Nephron progenitor cell (in vitro differentiated cells): ENCODE measurements around the gene MYL6.
A peak's percentile ranks its signal among the peaks of the same experiment; 100 is the strongest.

Experiments
- DNase-seq: peaks from one replicate; pipeline ENCODE4 v3.0.0; 2021
- H3K27ac Mint-ChIP-seq: 2 replicates; pipeline ENCODE4 v1.8.0; 2021; ENCODE audit warnings: mild to moderate bottlenecking, moderate library complexity, mixed read lengths
- H3K27me3 Mint-ChIP-seq: 2 replicates; pipeline ENCODE4 v1.8.0; 2021; ENCODE audit warnings: mild to moderate bottlenecking, low read depth, mixed read lengths; ENCODE audit not compliant: poor library complexity
- H3K36me3 Mint-ChIP-seq: 2 replicates; pipeline ENCODE4 v1.8.0; 2021; ENCODE audit warnings: low read depth, mixed read lengths
- H3K4me1 Mint-ChIP-seq: 2 replicates; pipeline ENCODE4 v1.8.0; 2021; ENCODE audit warnings: mixed read lengths
- H3K4me3 Mint-ChIP-seq: 2 replicates; pipeline ENCODE4 v1.8.0; 2021; ENCODE audit warnings: mild to moderate bottlenecking, moderate library complexity, mixed read lengths
- H3K9me3 Mint-ChIP-seq: 2 replicates; pipeline ENCODE4 v1.8.0; 2021; ENCODE audit warnings: mild to moderate bottlenecking, moderate library complexity, mixed read lengths
- CTCF ChIP-seq: fragments of 200-600 bp; sonication (generic); IDR thresholded peaks from 2 replicates; pipeline ENCODE4 v1.5.0; 2021; ENCODE audit warnings: antibody characterized with exemption

MYL6 gene

GRCh38 chr12:56158926-56159461, 835 bp downstream of the MYL6 start:
- Mint-ChIP-seq H3K9me3 (no peaks in the 10 kb centered on the region), H3K36me3 (peaks cover 58% of the 10 kb centered on the region), H3K27ac (peak overlapping the region; percentile 98), H3K27me3 (peaks cover 3% of the 10 kb centered on the region), H3K4me1 (peaks cover 72% of the 10 kb centered on the region), H3K4me3 (peak overlapping the region; percentile 92)
- TF ChIP-seq CTCF = no peak
- DNase-seq = peak; percentile 50

GRCh38 chr12:56159482-56160192, 1.5 kb downstream of the MYL6 start:
- Mint-ChIP-seq H3K36me3 (peaks cover 63% of the 10 kb centered on the region), H3K4me3 (peak overlapping the region; percentile 92), H3K27ac (peak overlapping the region; percentile 98), H3K9me3 (no peaks in the 10 kb centered on the region), H3K27me3 (peaks cover 3% of the 10 kb centered on the region), H3K4me1 (peaks cover 67% of the 10 kb centered on the region)
- no peak for DNase-seq
- TF ChIP-seq CTCF = no peak

- Mint-ChIP-seq H3K9me3 (no peaks in the 10 kb centered on the region), H3K36me3 (peaks cover 62% of the 10 kb centered on the region), H3K4me3 (peak overlapping the region; percentile 92), H3K27me3 (peaks cover 2% of the 10 kb centered on the region), H3K4me1 (peaks cover 61% of the 10 kb centered on the region), H3K27ac (peak overlapping the region; percentile 96)
- DNase-seq = no peak
- no peak for TF ChIP-seq CTCF
Measured at GRCh38 chr12:56160193-56160763, 2.1 kb downstream of the MYL6 start.

- no peak for DNase-seq
- H3K27ac Mint-ChIP-seq = peak overlapping the region; percentile 96
- TF ChIP-seq CTCF = no peak
- no peaks in the 10 kb centered on the region for H3K9me3 Mint-ChIP-seq
- peaks cover 61% of the 10 kb centered on the region for H3K36me3 Mint-ChIP-seq
- H3K4me3 Mint-ChIP-seq = peak overlapping the region; percentile 92
- H3K4me1 Mint-ChIP-seq = peaks cover 55% of the 10 kb centered on the region
- H3K27me3 Mint-ChIP-seq = no peaks in the 10 kb centered on the region
Measured at GRCh38 chr12:56160894-56161689, 2.9 kb downstream of the MYL6 start.

- peaks cover 61% of the 10 kb centered on the region for H3K36me3 Mint-ChIP-seq
- H3K4me3 Mint-ChIP-seq = peak overlapping the region; percentile 92
- no peak for DNase-seq
- no peaks in the 10 kb centered on the region for H3K9me3 Mint-ChIP-seq
- peak overlapping the region; percentile 90 for H3K27ac Mint-ChIP-seq
- no peak for TF ChIP-seq CTCF
- peaks cover 55% of the 10 kb centered on the region for H3K4me1 Mint-ChIP-seq
- H3K27me3 Mint-ChIP-seq = peaks cover 3% of the 10 kb centered on the region
Measured at GRCh38 chr12:56161690-56162351, 3.7 kb downstream of the MYL6 start.
